PC-3 (cell line): Measurements from ENCODE around the gene GPR75.

ENCODE experiments used
- EZH2 ChIP-seq: fragments of 300-600 bp; sonication (generic); IDR thresholded peaks from one replicate; pipeline ENCODE4 v1.6.1; 2017; ENCODE audit warnings: antibody characterized with exemption, mild to moderate bottlenecking, low read length; ENCODE audit not compliant: unreplicated experiment
- EZH2phosphoT487 ChIP-seq: fragments of 300-600 bp; sonication (generic); IDR thresholded peaks from 2 replicates; pipeline ENCODE4 v1.6.1; 2018; ENCODE audit warnings: mild to moderate bottlenecking, antibody characterized with exemption, low read length, borderline replicate concordance

DNA sequence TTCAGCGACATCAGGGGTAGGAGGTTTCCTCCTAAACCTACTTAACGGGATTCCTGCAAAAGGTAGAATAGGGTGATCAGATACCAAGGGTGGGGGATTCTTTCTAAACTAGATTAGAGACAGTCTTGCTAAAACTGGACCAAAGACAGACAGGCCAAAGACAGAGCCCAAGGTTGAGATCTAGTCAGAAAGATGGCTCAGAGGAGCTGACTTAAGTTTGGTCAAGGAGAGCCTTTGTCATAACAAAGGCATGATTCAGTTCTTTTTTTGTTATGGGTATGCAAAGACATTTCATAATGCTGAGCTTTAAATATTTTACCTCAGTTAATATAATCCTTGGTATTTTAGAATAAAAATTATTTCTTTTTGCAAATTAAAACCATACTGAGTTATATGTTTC, 17.8 kb upstream of the GPR75 start:
- TF ChIP-seq EZH2 = no peak
- TF ChIP-seq EZH2phosphoT487 = no peak
